NCI-H510A treated with DMSO at 0.1 percent for 48 hours (cell line): ENCODE measurements around the gene ZNF77.
"Not testable (repeated sequence)": the region's sequence is repeated elsewhere in the genome, so short reads cannot be mapped to it uniquely, and the experiment has no call there.

Experiments used
- DNase-seq: peaks from one replicate; lab custom pipeline; 2025; lab: John Stamatoyannopoulos, UW

The ZNF77 gene

GRCh38 chr19:2917275-2918184 lies 27.2 kb downstream of the ZNF77 start:
- no peak for DNase-seq

- DNase-seq: no peak
Observed at GRCh38 chr19:2912306-2912705, 32.5 kb downstream of the ZNF77 start.

GRCh38 chr19:2906631-2907195 lies 38.1 kb downstream of the ZNF77 start:
- DNase-seq: no peak

GRCh38 chr19:2905918-2906519 lies 38.8 kb downstream of the ZNF77 start:
- DNase-seq: no peak

- not testable (repeated sequence) for DNase-seq
Observed at GRCh38 chr19:2903326-2903725, 41.4 kb downstream of the ZNF77 start.

- no peak for DNase-seq
Observed at GRCh38 chr19:2902590-2903218, 42.1 kb downstream of the ZNF77 start.

- DNase-seq: peak; percentile 91
Observed at GRCh38 chr19:2900296-2901252, 44.2 kb downstream of the ZNF77 start, which contains the start of gene ZNF57. TSS of gene ZNF57 (plus strand) at chr19:2900928. CDS start at chr19:2901046, 118 bp downstream.

- no peak for DNase-seq
Observed at GRCh38 chr19:2896694-2897093, 48.1 kb downstream of the ZNF77 start.

GRCh38 chr19:2890531-2890930 lies 54.2 kb downstream of the ZNF77 start:
- not testable (repeated sequence) for DNase-seq

GRCh38 chr19:2888731-2889224 lies 56.0 kb downstream of the ZNF77 start:
- no peak for DNase-seq

GRCh38 chr19:2887391-2887914 lies 57.3 kb downstream of the ZNF77 start:
- DNase-seq: peak; percentile 82

GRCh38 chr19:2885736-2886135 lies 59.0 kb downstream of the ZNF77 start:
- DNase-seq: no peak

- no peak for DNase-seq
Observed at GRCh38 chr19:2883686-2884439, 60.9 kb downstream of the ZNF77 start.
